ENCODE measurements around the gene PRKCSH.
"Not testable (repeated sequence)": the region's sequence is repeated elsewhere in the genome, so short reads cannot be mapped to it uniquely, and the experiment has no call there.

PRKCSH gene

DNA sequence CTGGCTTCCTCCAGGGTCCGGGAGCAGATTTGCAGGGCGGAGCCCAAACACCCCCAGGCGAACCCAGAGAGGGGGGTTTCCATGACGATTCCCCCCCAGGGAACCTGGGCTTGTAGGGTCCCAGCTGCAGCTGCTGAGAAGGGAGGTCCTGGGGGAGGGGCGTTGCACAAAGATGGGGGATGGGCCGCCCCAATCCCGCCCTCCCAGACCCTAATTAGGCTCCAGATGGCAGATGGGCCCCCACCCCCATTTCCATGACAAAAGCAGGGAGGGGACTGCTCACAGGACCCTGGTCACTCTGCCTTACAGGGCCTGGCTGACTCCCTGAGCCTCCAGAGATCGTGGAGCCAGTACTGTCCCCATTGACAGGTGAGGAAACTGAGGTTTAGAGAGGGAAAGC, 30.2 kb downstream of the PRKCSH start:
- Histone ChIP-seq H3K27ac (ENCODE audit: extremely low read depth, low read depth, low read length) (no peak overlapping the region), H3K9me3 (ENCODE audit: control insufficient read depth, insufficient read depth, low read depth, low read length) (no peaks in the 10 kb centered on the region), H3K4me1 (ENCODE audit: control insufficient read depth, insufficient read depth, low read length) (no peaks in the 10 kb centered on the region), H3K4me3 (ENCODE audit: low read depth, low read length) (no peak overlapping the region), H3K36me3 (ENCODE audit: control insufficient read depth in 2 of 2, insufficient read depth in 1 of 2, low read length in 2 of 2) (no peaks in the 10 kb centered on the region)
- TF ChIP-seq, protein P1, sequence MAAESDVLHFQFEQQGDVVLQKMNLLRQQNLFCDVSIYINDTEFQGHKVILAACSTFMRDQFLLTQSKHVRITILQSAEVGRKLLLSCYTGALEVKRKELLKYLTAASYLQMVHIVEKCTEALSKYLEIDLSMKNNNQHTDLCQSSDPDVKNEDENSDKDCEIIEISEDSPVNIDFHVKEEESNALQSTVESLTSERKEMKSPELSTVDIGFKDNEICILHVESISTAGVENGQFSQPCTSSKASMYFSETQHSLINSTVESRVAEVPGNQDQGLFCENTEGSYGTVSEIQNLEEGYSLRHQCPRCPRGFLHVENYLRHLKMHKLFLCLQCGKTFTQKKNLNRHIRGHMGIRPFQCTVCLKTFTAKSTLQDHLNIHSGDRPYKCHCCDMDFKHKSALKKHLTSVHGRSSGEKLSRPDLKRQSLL (tag by site-specific recombination; IDR thresholded peaks at IDR 0.05): no peak
- ChIA-PET POLR2A (no interaction called here), CTCF (no interaction called here)

DNA sequence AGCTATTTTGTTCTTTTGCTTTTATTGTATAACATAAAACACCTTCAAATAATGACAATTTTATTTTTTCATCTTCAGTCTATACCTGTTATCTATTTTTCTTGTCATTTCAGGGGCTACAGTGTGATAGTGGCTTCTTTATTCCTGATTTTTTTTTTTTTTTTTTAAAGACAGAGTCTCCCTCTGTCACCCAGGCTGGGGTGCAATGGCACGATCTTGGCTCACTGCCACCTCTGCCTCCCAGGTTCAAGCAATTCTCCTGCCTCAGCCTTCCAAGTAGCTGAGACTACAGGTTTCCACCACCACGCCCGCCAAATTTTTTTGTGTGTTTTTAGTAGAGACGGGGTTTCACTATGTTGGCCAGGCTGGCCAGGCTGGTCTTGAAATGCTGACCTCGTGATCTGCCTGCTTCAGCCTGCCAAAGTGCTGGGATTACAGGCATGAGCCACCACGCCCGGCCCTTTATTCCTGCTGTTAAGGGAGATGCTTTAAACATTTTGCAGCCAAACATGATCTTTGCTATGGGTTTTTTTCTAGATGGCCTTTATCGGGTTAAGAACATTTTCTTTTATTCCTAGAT, 32.9 kb downstream of the PRKCSH start:
- H3K4me1 ChIP-seq (ENCODE audit: control insufficient read depth, insufficient read depth, low read length); H3K36me3 ChIP-seq (ENCODE audit: control insufficient read depth in 2 of 2, insufficient read depth in 1 of 2, low read length in 2 of 2); H3K9me3 ChIP-seq (ENCODE audit: control insufficient read depth, insufficient read depth, low read depth, low read length); H3K4me3 ChIP-seq (ENCODE audit: low read depth, low read length); H3K27ac ChIP-seq (ENCODE audit: extremely low read depth, low read depth, low read length); POLR2A ChIA-PET: not testable (repeated sequence)
- TF ChIP-seq, protein P2, sequence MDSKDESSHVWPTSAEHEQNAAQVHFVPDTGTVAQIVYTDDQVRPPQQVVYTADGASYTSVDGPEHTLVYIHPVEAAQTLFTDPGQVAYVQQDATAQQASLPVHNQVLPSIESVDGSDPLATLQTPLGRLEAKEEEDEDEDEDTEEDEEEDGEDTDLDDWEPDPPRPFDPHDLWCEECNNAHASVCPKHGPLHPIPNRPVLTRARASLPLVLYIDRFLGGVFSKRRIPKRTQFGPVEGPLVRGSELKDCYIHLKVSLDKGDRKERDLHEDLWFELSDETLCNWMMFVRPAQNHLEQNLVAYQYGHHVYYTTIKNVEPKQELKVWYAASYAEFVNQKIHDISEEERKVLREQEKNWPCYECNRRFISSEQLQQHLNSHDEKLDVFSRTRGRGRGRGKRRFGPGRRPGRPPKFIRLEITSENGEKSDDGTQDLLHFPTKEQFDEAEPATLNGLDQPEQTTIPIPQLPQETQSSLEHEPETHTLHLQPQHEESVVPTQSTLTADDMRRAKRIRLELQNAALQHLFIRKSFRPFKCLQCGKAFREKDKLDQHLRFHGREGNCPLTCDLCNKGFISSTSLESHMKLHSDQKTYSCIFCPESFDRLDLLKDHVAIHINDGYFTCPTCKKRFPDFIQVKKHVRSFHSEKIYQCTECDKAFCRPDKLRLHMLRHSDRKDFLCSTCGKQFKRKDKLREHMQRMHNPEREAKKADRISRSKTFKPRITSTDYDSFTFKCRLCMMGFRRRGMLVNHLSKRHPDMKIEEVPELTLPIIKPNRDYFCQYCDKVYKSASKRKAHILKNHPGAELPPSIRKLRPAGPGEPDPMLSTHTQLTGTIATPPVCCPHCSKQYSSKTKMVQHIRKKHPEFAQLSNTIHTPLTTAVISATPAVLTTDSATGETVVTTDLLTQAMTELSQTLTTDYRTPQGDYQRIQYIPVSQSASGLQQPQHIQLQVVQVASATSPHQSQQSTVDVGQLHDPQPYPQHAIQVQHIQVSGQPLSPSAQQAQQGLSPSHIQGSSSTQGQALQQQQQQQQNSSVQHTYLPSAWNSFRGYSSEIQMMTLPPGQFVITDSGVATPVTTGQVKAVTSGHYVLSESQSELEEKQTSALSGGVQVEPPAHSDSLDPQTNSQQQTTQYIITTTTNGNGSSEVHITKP (tag by site-specific recombination; IDR thresholded peaks at IDR 0.05): peak; percentile 79
- TF ChIP-seq KLF1 (tag by site-specific recombination; IDR thresholded peaks at IDR 0.05): 0 out of 2 replicates have a peak, but pooled peaks have one; percentile 10
- CTCF ChIA-PET: interaction anchor here (0.6 to 2.0 kb wide), 7 partner anchors 13 to 225 kb away, joined by 3 to 12 read pairs (median 3); no protein-coding TSS in a partner anchor

DNA sequence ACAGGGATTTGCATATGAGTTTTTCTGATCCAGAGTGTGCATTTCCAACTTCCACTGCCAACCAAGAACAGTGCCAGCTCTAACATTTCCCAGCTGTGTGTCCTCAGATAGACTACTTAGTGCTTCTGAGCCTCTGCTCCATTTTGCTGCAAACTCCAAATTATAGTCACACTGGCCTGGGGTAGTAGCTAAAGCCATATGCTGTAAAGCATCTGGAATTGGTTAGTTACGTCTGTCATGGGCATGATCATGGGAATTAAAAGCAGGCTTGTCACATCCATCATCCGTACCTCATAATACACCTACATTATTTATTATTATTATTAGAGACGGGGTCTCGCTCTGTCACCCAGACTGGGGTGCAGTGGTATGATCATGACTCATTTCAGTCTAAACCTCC, 38.3 kb downstream of the PRKCSH start:
- no peaks in the 10 kb centered on the region for H3K36me3 ChIP-seq (ENCODE audit: control insufficient read depth in 2 of 2, insufficient read depth in 1 of 2, low read length in 2 of 2)
- TF ChIP-seq KLF7 (tag by site-specific recombination; IDR thresholded peaks at IDR 0.05; ENCODE audit: borderline replicate concordance) (no peak), ZNF311 (tag by site-specific recombination; IDR thresholded peaks at IDR 0.05; ENCODE audit: borderline replicate concordance) (no peak), ZFP37 (tag by site-specific recombination; IDR thresholded peaks at IDR 0.05) (no peak), ZNF76 (tag by site-specific recombination; IDR thresholded peaks at IDR 0.05; ENCODE audit: borderline replicate concordance, low read depth) (no peak), ZNF335 (tag by site-specific recombination; conservative IDR thresholded peaks at IDR 0.05) (no peak), ZNF37A (tag by site-specific recombination; IDR thresholded peaks at IDR 0.05) (no peak), ZNF214 (tag by site-specific recombination; IDR thresholded peaks at IDR 0.05; ENCODE audit: borderline replicate concordance) (no peak), ZNF23 (tag by site-specific recombination; IDR thresholded peaks at IDR 0.05; ENCODE audit: borderline replicate concordance) (no peak), ZBTB7A (tag by site-specific recombination; IDR thresholded peaks at IDR 0.05; ENCODE audit: low read depth) (no peak)
- TF ChIP-seq, protein P3, sequence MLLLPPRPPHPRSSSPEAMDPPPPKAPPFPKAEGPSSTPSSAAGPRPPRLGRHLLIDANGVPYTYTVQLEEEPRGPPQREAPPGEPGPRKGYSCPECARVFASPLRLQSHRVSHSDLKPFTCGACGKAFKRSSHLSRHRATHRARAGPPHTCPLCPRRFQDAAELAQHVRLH (tag by site-specific recombination; IDR thresholded peaks at IDR 0.05): no peak
- TF ChIP-seq, protein P4, sequence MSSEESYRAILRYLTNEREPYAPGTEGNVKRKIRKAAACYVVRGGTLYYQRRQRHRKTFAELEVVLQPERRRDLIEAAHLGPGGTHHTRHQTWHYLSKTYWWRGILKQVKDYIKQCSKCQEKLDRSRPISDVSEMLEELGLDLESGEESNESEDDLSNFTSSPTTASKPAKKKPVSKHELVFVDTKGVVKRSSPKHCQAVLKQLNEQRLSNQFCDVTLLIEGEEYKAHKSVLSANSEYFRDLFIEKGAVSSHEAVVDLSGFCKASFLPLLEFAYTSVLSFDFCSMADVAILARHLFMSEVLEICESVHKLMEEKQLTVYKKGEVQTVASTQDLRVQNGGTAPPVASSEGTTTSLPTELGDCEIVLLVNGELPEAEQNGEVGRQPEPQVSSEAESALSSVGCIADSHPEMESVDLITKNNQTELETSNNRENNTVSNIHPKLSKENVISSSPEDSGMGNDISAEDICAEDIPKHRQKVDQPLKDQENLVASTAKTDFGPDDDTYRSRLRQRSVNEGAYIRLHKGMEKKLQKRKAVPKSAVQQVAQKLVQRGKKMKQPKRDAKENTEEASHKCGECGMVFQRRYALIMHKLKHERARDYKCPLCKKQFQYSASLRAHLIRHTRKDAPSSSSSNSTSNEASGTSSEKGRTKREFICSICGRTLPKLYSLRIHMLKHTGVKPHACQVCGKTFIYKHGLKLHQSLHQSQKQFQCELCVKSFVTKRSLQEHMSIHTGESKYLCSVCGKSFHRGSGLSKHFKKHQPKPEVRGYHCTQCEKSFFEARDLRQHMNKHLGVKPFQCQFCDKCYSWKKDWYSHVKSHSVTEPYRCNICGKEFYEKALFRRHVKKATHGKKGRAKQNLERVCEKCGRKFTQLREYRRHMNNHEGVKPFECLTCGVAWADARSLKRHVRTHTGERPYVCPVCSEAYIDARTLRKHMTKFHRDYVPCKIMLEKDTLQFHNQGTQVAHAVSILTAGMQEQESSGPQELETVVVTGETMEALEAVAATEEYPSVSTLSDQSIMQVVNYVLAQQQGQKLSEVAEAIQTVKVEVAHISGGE (tag by site-specific recombination; conservative IDR thresholded peaks at IDR 0.05; ENCODE audit: low read depth): no peak
- ChIA-PET POLR2A (interaction anchor here (0.6 kb wide), 1 partner anchor 856 kb away, joined by 4 read pairs; no protein-coding TSS in a partner anchor), CTCF (interaction anchor here (0.5 to 1.5 kb wide), 2 partner anchors 21 to 92 kb away, joined by 3 to 6 read pairs; no protein-coding TSS in a partner anchor)
- H3K4me1 ChIP-seq (ENCODE audit: control insufficient read depth, insufficient read depth, low read length): no peaks in the 10 kb centered on the region
- no peak overlapping the region for H3K4me3 ChIP-seq (ENCODE audit: low read depth, low read length)
- H3K9me3 ChIP-seq (ENCODE audit: control insufficient read depth, insufficient read depth, low read depth, low read length): no peaks in the 10 kb centered on the region
- H3K27ac ChIP-seq (ENCODE audit: extremely low read depth, low read depth, low read length): no peak overlapping the region
